GM23338 (cell line): Measurements from ENCODE around the gene KAZN. TPM values are rescaled to one million over a fixed set of nuclear protein-coding genes. Genes with fewer than 3 reads are reported as not detected.

Experiments used
- ATAC-seq: fragments of 200-7000 bp; cut with Tn5 transposase; 3 replicates; pipeline ENCODE4 v1.9.1; 2020
- DNase-seq: peaks from one replicate; pipeline ENCODE4 v3.0.0-alpha.2; 2015; ENCODE audit warnings: low spot score
- H2AFZ ChIP-seq: fragments of 200-600 bp; sonication (generic); 2 replicates; pipeline ENCODE4 v1.8.0; 2016; ENCODE audit warnings: antibody characterized with exemption, mild to moderate bottlenecking, moderate library complexity
- H3F3A ChIP-seq: fragments of 200-600 bp; sonication (generic); replicated peaks from 2 replicates; pipeline ENCODE4 v1.8.0; 2017; ENCODE audit warnings: antibody characterized with exemption, mixed run types, low read depth
- H3K27ac ChIP-seq: fragments of 200-600 bp; sonication (generic); 2 replicates; pipeline ENCODE4 v1.6.1; 2016; ENCODE audit warnings: low read depth
- H3K27me3 ChIP-seq: fragments of 200-600 bp; sonication (generic); 2 replicates; pipeline ENCODE4 v1.8.0; 2016; ENCODE audit warnings: mild to moderate bottlenecking, mixed run types, moderate library complexity; ENCODE audit not compliant: insufficient read depth
- H3K36me3 ChIP-seq: fragments of 200-600 bp; sonication (generic); 2 replicates; pipeline ENCODE4 v1.8.0; 2016; ENCODE audit warnings: mild to moderate bottlenecking; ENCODE audit not compliant: insufficient read depth
- H3K4me1 ChIP-seq: fragments of 200-600 bp; sonication (generic); 2 replicates; pipeline ENCODE4 v1.8.0; 2016; ENCODE audit warnings: mild to moderate bottlenecking, moderate library complexity; ENCODE audit not compliant: insufficient read depth
- H3K4me2 ChIP-seq: fragments of 200-600 bp; sonication (generic); 2 replicates; pipeline ENCODE4 v1.7.1; 2017; ENCODE audit warnings: mixed run types
- H3K4me3 ChIP-seq: fragments of 200-600 bp; sonication (generic); 2 replicates; pipeline ENCODE4 v1.6.1; 2016; ENCODE audit warnings: mixed run types
- H3K79me2 ChIP-seq: fragments of 200-600 bp; sonication (generic); replicated peaks from 2 replicates; pipeline ENCODE4 v1.8.0; 2017; ENCODE audit warnings: mild to moderate bottlenecking; ENCODE audit not compliant: insufficient read depth
- H3K9me2 ChIP-seq: fragments of 200-600 bp; sonication (generic); 2 replicates; pipeline ENCODE4 v1.8.0; 2017; ENCODE audit not compliant: insufficient read depth
- H4K20me1 ChIP-seq: fragments of 200-600 bp; sonication (generic); replicated peaks from 2 replicates; pipeline ENCODE4 v1.8.0; 2017; ENCODE audit warnings: mild to moderate bottlenecking; ENCODE audit not compliant: insufficient read depth
- H3K27ac Mint-ChIP-seq: 2 replicates; pipeline ENCODE4 v1.8.0; 2020; ENCODE audit warnings: inconsistent platforms, mild to moderate bottlenecking, moderate library complexity, mixed read lengths
- H3K27me3 Mint-ChIP-seq: 3 replicates; pipeline ENCODE4 v1.8.0; 2022; ENCODE audit warnings: low read depth, mild to moderate bottlenecking, moderate library complexity, mixed read lengths, inconsistent platforms; ENCODE audit not compliant: insufficient read depth, poor library complexity
- H3K36me3 Mint-ChIP-seq: 3 replicates; pipeline ENCODE4 v1.8.0; 2021; ENCODE audit warnings: low read depth, mild to moderate bottlenecking, inconsistent platforms, moderate library complexity, mixed read lengths
- H3K4me1 Mint-ChIP-seq: 3 replicates; pipeline ENCODE4 v1.8.0; 2020; ENCODE audit warnings: mild to moderate bottlenecking, inconsistent platforms, mixed read lengths
- H3K4me3 Mint-ChIP-seq: 3 replicates; pipeline ENCODE4 v1.8.0; 2021; ENCODE audit warnings: moderate library complexity, mild to moderate bottlenecking, inconsistent platforms, mixed read lengths
- H3K9me3 Mint-ChIP-seq: 3 replicates; pipeline ENCODE4 v1.8.0; 2020; ENCODE audit warnings: moderate library complexity, mild to moderate bottlenecking, inconsistent platforms, mixed read lengths
- CREB1 ChIP-seq: fragments of 250-450 bp; sonication (Bioruptor Pico); IDR thresholded peaks from 2 replicates; pipeline ENCODE4 v1.5.0; 2020; ENCODE audit warnings: low read depth, mild to moderate bottlenecking, moderate library complexity
- CTCF ChIP-seq, 2 experiments: fragments of 200-600 bp in 1 of 2; sonication (generic) in 1 of 2; conservative IDR thresholded peaks; 2 replicates each; pipeline versions ENCODE4 v1.5.1 to v1.6.1; 2016 to 2017; ENCODE audit warnings: antibody characterized with exemption in 2 of 2, low read depth in 2 of 2, mild to moderate bottlenecking in 2 of 2, moderate library complexity in 1 of 2
- ETS1 ChIP-seq: IDR thresholded peaks from 2 replicates; pipeline ENCODE4 v1.6.1; 2016; ENCODE audit warnings: antibody characterized with exemption
- EZH2 ChIP-seq: fragments of 200-600 bp; sonication (generic); IDR thresholded peaks from one replicate; pipeline ENCODE4 v1.8.0; 2017; ENCODE audit warnings: antibody characterized with exemption, mild to moderate bottlenecking, low read depth; ENCODE audit not compliant: unreplicated experiment
- EZH2phosphoT487 ChIP-seq: fragments of 200-600 bp; sonication (generic); IDR thresholded peaks from one replicate; pipeline ENCODE4 v1.8.1; 2018; ENCODE audit warnings: antibody characterized with exemption; ENCODE audit not compliant: unreplicated experiment
- JUNB ChIP-seq: IDR thresholded peaks from one replicate; pipeline ENCODE4 v1.6.1; 2016; ENCODE audit warnings: antibody characterized with exemption; ENCODE audit not compliant: unreplicated experiment
- NANOG ChIP-seq: IDR thresholded peaks from 2 replicates; pipeline ENCODE4 v1.6.1; 2016; ENCODE audit warnings: antibody characterized with exemption, borderline replicate concordance
- POLR2AphosphoS5 ChIP-seq: IDR thresholded peaks from 2 replicates; pipeline ENCODE4 v1.6.1; 2016; ENCODE audit warnings: antibody characterized with exemption, low read depth
- REST ChIP-seq: IDR thresholded peaks from one replicate; pipeline ENCODE4 v1.6.1; 2018; ENCODE audit warnings: antibody characterized with exemption; ENCODE audit not compliant: unreplicated experiment
- STAT1 ChIP-seq: IDR thresholded peaks from one replicate; pipeline ENCODE4 v1.6.1; 2016; ENCODE audit warnings: antibody characterized with exemption; ENCODE audit not compliant: unreplicated experiment
- ZNF114 ChIP-seq: fragments of 250-450 bp; sonication (Bioruptor Pico); IDR thresholded peaks from 2 replicates; pipeline ENCODE4 v1.5.0; 2020; ENCODE audit warnings: mild to moderate bottlenecking, moderate library complexity
- ZNF331 ChIP-seq: fragments of 250-450 bp; sonication (Bioruptor Pico); IDR thresholded peaks from 2 replicates; pipeline ENCODE4 v1.5.0; 2020; ENCODE audit warnings: low read depth, mild to moderate bottlenecking, moderate library complexity
- ZNF462 ChIP-seq: fragments of 250-450 bp; sonication (Bioruptor Pico); IDR thresholded peaks from 2 replicates; pipeline ENCODE4 v1.5.0; 2020; ENCODE audit warnings: mild to moderate bottlenecking, moderate library complexity
- polyA plus RNA-seq: library from polyadenylated mRNA; unstranded; fragments of >200 nt; fragmentation: Nextera tagmentation; extraction: Ambion mirVana; gene quantifications from 2 replicates; pipeline ENCODE4 v1.2.1, GENCODE V29; 2016
- total RNA-seq: library from RNA; depleted of rRNA; stranded (reverse); fragments of >200 nt; shearing (Covaris generic); gene quantifications from 2 replicates; pipeline ENCODE4 v1.2.3, GENCODE V29; 2014

KAZN gene
- total and polyA plus RNA-seq, 2 experiments from 2014 or later = 9.9 to 15.0 TPM

GRCh38 chr1:14760780-14761179 is 162.3 kb downstream of the KAZN start:
- peaks cover 2% of the 10 kb centered on the region; the same call in 2 of the 3 replicates for H3K9me3 Mint-ChIP-seq
- H3F3A ChIP-seq = no peaks in the 10 kb centered on the region
- ATAC-seq (no peak), DNase-seq (no peak)
- H3K4me2 ChIP-seq = no peak overlapping the region
- H2AFZ ChIP-seq = no peak overlapping the region
- peaks cover 44% of the 10 kb centered on the region for H3K4me1 Mint-ChIP-seq
- no peaks in the 10 kb centered on the region for H3K36me3 ChIP-seq
- no peak overlapping the region for H3K4me3 Mint-ChIP-seq
- H3K27me3 Mint-ChIP-seq = peaks cover 19% of the 10 kb centered on the region
- H4K20me1 ChIP-seq = no peaks in the 10 kb centered on the region
- no peak overlapping the region for H3K4me3 ChIP-seq
- TF ChIP-seq NANOG (no peak), JUNB (no peak), ZNF114 (no peak), ZNF331 (no peak), CREB1 (no peak), ETS1 (no peak), STAT1 (no peak), POLR2AphosphoS5 (no peak), REST (no peak), ZNF462 (CRISPR knock-in tag) (no peak), CTCF (conservative IDR thresholded peaks at IDR 0.05; ENCODE audit: low read depth in 2 of 2) (no peak), EZH2phosphoT487 (no peak), EZH2 (no peak)
- no peaks in the 10 kb centered on the region for H3K27me3 ChIP-seq
- H3K9me2 ChIP-seq = no peaks in the 10 kb centered on the region
- H3K4me1 ChIP-seq = peaks cover 45% of the 10 kb centered on the region
- H3K79me2 ChIP-seq = peaks cover 16% of the 10 kb centered on the region; the same call in 1 of the 2 replicates
- no peak overlapping the region for H3K27ac ChIP-seq
- peaks cover 3% of the 10 kb centered on the region; the same call in 2 of the 3 replicates for H3K36me3 Mint-ChIP-seq
- no peak overlapping the region for H3K27ac Mint-ChIP-seq
